ENCODE data around the gene JMJD1C. TPM values are rescaled to one million over a fixed set of nuclear protein-coding genes. Genes with fewer than 3 reads are reported as not detected.
"Not testable (repeated sequence)": the region's sequence is repeated elsewhere in the genome, so short reads cannot be mapped to it uniquely, and the experiment has no call there.

Gene JMJD1C
- total RNA-seq, 3 donors from 2014 or later: 40.2 to 50.1 (median 43.5) TPM

- no peak overlapping the region for H3K4me3 Mint-ChIP-seq
- ATAC-seq (no peak), DNase-seq (no peak)
- H3K9me3 Mint-ChIP-seq: no peaks in the 10 kb centered on the region
- peaks cover 4% of the 10 kb centered on the region for H3K36me3 Mint-ChIP-seq (ENCODE audit: insufficient read depth)
- no peaks in the 10 kb centered on the region for H3K27me3 Mint-ChIP-seq (ENCODE audit: low read depth)
- no peaks in the 10 kb centered on the region for H3K4me1 Mint-ChIP-seq (ENCODE audit: low read depth)
Measured at GRCh38 chr10:63363951-63364350, 101.8 kb downstream of the JMJD1C start.

DNA sequence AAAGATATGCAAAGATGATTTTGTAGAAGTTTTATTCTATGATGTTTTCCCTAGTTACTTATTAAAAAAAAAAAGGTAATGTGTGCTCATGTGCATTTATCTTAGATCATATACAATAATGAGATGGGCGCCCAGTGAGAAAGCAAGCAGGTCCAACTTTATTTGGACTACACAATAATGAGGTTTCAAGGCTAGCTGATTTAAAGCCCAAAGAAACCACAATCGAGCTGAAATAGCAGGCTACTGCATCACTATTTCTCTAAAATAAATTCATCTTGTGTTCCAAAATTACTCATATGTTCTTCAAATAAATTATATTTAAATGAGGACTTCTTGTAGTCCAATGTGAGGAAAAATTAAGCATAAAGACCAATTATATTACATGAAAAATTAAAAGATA lies 110.1 kb downstream of the JMJD1C start:
- no peak for DNase-seq
- peaks cover 18% of the 10 kb centered on the region for H3K4me1 Mint-ChIP-seq (ENCODE audit: low read depth)
- peaks cover 6% of the 10 kb centered on the region for H3K36me3 Mint-ChIP-seq (ENCODE audit: insufficient read depth)
- ATAC-seq: no peak
- H3K4me3 Mint-ChIP-seq: no peak overlapping the region
- no peaks in the 10 kb centered on the region for H3K9me3 Mint-ChIP-seq
- no peaks in the 10 kb centered on the region for H3K27me3 Mint-ChIP-seq (ENCODE audit: low read depth)

DNA sequence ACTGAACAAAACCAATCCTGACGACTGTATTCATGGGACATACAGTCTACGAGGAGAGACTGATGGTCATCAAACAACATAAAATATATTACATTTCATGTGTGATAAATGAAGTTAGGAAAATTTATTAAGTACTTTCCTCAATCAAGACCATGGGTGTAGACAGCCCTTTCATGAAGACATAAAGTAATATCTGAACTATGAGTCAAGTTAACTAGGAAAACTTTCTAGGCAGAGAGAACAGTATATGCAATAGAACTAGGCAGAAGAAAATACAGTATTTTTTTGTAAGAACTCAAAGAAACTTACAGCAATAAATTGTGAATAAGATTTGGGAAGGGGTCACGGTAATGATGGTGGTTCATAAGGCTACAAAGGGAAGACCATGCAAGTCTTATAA lies 112.8 kb downstream of the JMJD1C start:
- Mint-ChIP-seq H3K4me1 (ENCODE audit: low read depth) (peaks cover 18% of the 10 kb centered on the region), H3K36me3 (ENCODE audit: insufficient read depth) (peaks cover 7% of the 10 kb centered on the region), H3K9me3 (no peaks in the 10 kb centered on the region), H3K4me3 (no peak overlapping the region), H3K27me3 (ENCODE audit: low read depth) (no peaks in the 10 kb centered on the region)
- ATAC-seq (no peak), DNase-seq (no peak)

- H3K27me3 Mint-ChIP-seq (ENCODE audit: low read depth): no peaks in the 10 kb centered on the region
- no peak for DNase-seq
- H3K4me3 Mint-ChIP-seq: no peak overlapping the region
- no peaks in the 10 kb centered on the region for H3K9me3 Mint-ChIP-seq
- H3K4me1 Mint-ChIP-seq (ENCODE audit: low read depth): peaks cover 13% of the 10 kb centered on the region
- no peak for ATAC-seq
- peaks cover 9% of the 10 kb centered on the region for H3K36me3 Mint-ChIP-seq (ENCODE audit: insufficient read depth)
Measured at GRCh38 chr10:63348245-63348850, 117.4 kb downstream of the JMJD1C start.

- peaks cover 9% of the 10 kb centered on the region for H3K4me1 Mint-ChIP-seq (ENCODE audit: low read depth)
- H3K4me3 Mint-ChIP-seq: no peak overlapping the region
- peaks cover 4% of the 10 kb centered on the region for H3K36me3 Mint-ChIP-seq (ENCODE audit: insufficient read depth)
- H3K27me3 Mint-ChIP-seq (ENCODE audit: low read depth): no peaks in the 10 kb centered on the region
- no peaks in the 10 kb centered on the region for H3K9me3 Mint-ChIP-seq
- ATAC-seq (peak in 1 of 2 donors; percentile 18), DNase-seq (no peak)
Measured at GRCh38 chr10:63346015-63346441, 119.7 kb downstream of the JMJD1C start.

DNA sequence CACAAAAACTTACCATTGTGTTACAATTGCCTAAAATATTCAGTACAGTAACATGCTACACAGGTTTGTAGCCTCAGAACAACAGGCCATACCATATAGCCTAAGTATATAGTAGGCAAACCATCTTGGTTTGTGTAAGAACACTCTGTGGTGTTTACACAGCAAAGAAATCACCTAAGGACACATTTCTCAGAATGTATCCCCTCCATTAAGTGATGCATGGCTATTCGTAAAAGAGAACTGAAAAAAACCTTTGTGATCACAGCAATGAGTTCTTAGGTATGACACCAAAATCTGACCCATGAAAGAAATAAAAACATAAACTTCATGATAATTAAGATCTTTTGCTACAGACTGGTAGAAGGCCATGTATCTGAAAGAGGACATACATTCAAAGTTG lies 121.5 kb downstream of the JMJD1C start:
- DNase-seq (no peak), ATAC-seq (no peak)
- H3K9me3 Mint-ChIP-seq: no peaks in the 10 kb centered on the region
- peaks cover 7% of the 10 kb centered on the region for H3K36me3 Mint-ChIP-seq (ENCODE audit: insufficient read depth)
- no peak overlapping the region for H3K4me3 Mint-ChIP-seq
- peaks cover 10% of the 10 kb centered on the region for H3K4me1 Mint-ChIP-seq (ENCODE audit: low read depth)
- no peaks in the 10 kb centered on the region for H3K27me3 Mint-ChIP-seq (ENCODE audit: low read depth)

DNA sequence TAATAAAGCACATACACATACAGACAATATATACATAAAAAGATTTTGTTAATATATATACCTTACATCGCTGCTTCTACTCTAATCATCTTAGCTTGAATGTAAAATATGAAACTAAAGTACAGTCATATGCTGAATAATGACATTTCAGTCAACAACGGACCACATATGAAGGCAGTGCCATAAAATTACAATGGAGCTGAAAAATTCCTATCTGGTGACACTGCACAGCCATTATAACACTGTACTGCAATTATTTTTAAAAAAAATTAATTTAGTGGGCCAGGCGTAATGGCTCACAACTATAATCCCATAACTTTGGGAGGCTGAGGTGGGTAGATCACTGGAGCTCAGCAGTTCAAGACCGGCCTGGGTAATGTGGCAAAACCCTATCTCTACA lies 122.3 kb downstream of the JMJD1C start:
- Mint-ChIP-seq H3K27me3 (ENCODE audit: low read depth) (no peaks in the 10 kb centered on the region), H3K4me3 (no peak overlapping the region), H3K9me3 (no peaks in the 10 kb centered on the region), H3K36me3 (ENCODE audit: insufficient read depth) (peaks cover 9% of the 10 kb centered on the region), H3K4me1 (ENCODE audit: low read depth) (peaks cover 10% of the 10 kb centered on the region)
- ATAC-seq: no peak
- DNase-seq: no peak

DNA sequence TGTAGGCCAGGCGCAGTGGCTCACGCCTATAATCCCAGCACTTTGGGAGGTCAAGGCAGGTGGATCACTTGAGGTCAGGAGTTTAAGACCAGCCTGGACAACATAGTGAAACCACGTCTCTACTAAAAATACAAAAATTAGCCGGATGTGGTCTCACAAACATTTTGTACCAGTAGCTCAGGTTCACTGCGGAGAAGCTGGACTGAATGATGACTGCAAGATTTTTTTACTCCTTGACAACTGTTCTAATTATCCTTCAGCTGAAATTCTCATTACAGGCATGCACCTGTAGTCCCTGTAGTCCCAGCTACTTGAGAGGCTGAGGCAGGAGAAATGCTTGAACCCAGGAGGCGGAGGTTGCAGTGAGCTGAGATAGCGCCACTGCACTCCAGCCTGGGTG lies 126.1 kb downstream of the JMJD1C start:
- H3K4me1 Mint-ChIP-seq (ENCODE audit: low read depth); ATAC-seq; H3K4me3 Mint-ChIP-seq; H3K27me3 Mint-ChIP-seq (ENCODE audit: low read depth); H3K9me3 Mint-ChIP-seq; DNase-seq; H3K36me3 Mint-ChIP-seq (ENCODE audit: insufficient read depth): not testable (repeated sequence)

- ATAC-seq: no peak
- H3K4me3 Mint-ChIP-seq: no peak overlapping the region
- no peaks in the 10 kb centered on the region for H3K27me3 Mint-ChIP-seq (ENCODE audit: low read depth)
- H3K36me3 Mint-ChIP-seq (ENCODE audit: insufficient read depth): peaks cover 6% of the 10 kb centered on the region
- H3K9me3 Mint-ChIP-seq: no peaks in the 10 kb centered on the region
- H3K4me1 Mint-ChIP-seq (ENCODE audit: low read depth): peaks cover 5% of the 10 kb centered on the region
- no peak for DNase-seq
Measured at GRCh38 chr10:63337455-63338251, 128.1 kb downstream of the JMJD1C start.

DNA sequence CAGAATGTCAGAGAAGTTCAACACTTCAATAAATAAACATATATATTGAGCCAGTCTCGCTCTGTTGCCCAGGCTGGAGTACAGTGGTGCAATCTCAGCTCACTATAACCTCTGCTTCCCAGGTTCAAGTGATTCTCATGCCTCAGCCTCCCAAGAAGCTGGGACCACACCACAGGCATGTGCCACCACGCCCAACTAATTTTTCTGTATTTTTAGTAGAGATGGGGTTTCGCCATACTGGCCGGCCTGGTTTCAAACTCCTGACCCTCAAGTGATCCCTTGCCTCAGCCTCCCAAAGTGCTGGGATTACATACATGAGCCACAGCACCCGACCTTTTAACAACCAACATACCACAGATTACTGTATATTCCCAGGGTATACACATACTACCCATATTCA lies 134.2 kb downstream of the JMJD1C start:
- ATAC-seq (no peak), DNase-seq (no peak)
- H3K27me3 Mint-ChIP-seq (ENCODE audit: low read depth): no peaks in the 10 kb centered on the region
- no peaks in the 10 kb centered on the region for H3K9me3 Mint-ChIP-seq
- peaks cover 2% of the 10 kb centered on the region for H3K4me1 Mint-ChIP-seq (ENCODE audit: low read depth)
- peaks cover 2% of the 10 kb centered on the region for H3K36me3 Mint-ChIP-seq (ENCODE audit: insufficient read depth)
- H3K4me3 Mint-ChIP-seq: no peak overlapping the region

- ATAC-seq (no peak), DNase-seq (no peak)
- Mint-ChIP-seq H3K9me3 (no peaks in the 10 kb centered on the region), H3K4me1 (ENCODE audit: low read depth) (peaks cover 10% of the 10 kb centered on the region), H3K4me3 (no peak overlapping the region), H3K36me3 (ENCODE audit: insufficient read depth) (peaks cover 8% of the 10 kb centered on the region), H3K27me3 (ENCODE audit: low read depth) (no peaks in the 10 kb centered on the region)
Measured at GRCh38 chr10:63324495-63324854, 141.3 kb downstream of the JMJD1C start.

- peaks cover 10% of the 10 kb centered on the region for H3K4me1 Mint-ChIP-seq (ENCODE audit: low read depth)
- no peak for DNase-seq
- H3K36me3 Mint-ChIP-seq (ENCODE audit: insufficient read depth): peaks cover 11% of the 10 kb centered on the region
- no peak for ATAC-seq
- H3K27me3 Mint-ChIP-seq (ENCODE audit: low read depth): no peaks in the 10 kb centered on the region
- H3K4me3 Mint-ChIP-seq: no peak overlapping the region
- H3K9me3 Mint-ChIP-seq: no peaks in the 10 kb centered on the region
Measured at GRCh38 chr10:63323701-63324494, 141.9 kb downstream of the JMJD1C start.

DNA sequence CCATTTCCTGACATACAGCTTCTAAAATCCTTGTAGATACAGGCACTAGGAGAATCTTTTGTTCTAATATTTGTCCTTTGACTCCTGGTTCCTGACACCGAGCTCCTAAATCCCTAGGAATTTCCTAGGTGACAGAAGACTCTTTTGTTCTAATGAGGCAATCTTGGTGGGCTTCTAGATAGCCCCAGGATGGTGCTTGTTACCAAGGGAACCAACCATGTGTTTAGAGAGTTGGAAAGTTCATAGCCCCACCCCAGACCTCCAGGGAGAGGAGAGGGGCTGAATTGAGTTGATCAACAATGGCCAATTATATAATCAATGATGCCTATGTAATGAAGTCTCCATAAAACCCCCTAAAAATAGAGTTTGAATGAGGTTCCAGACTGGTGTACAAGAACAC lies 145.1 kb downstream of the JMJD1C start:
- Mint-ChIP-seq H3K4me1 (ENCODE audit: low read depth) (peaks cover 10% of the 10 kb centered on the region), H3K36me3 (ENCODE audit: insufficient read depth) (peaks cover 11% of the 10 kb centered on the region), H3K4me3 (no peak overlapping the region), H3K27me3 (ENCODE audit: low read depth) (no peaks in the 10 kb centered on the region), H3K9me3 (no peaks in the 10 kb centered on the region)
- ATAC-seq (no peak), DNase-seq (no peak)

DNA sequence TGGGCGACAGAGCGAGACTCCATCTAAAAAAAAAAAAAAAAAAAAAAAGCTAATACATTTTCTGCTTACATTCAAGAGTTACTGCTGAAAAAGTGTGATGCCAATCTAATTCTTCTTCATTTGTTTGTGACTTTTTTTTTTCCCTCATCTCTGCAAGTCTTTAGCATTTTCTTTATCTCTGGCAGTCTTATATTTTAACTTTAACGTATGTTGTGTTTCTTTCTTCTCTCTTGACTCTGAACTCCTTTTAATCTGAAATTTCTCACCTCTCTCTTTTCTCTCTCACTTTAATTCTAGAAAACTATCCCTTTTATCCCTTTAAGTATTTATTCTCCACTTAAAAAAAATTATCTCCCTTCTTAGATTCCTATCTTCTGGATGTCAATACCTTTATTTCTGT lies 146.5 kb downstream of the JMJD1C start:
- H3K36me3 Mint-ChIP-seq (ENCODE audit: insufficient read depth): peaks cover 11% of the 10 kb centered on the region
- peaks cover 3% of the 10 kb centered on the region for H3K4me1 Mint-ChIP-seq (ENCODE audit: low read depth)
- ATAC-seq (no peak), DNase-seq (no peak)
- no peak overlapping the region for H3K4me3 Mint-ChIP-seq
- H3K9me3 Mint-ChIP-seq: no peaks in the 10 kb centered on the region
- no peaks in the 10 kb centered on the region for H3K27me3 Mint-ChIP-seq (ENCODE audit: low read depth)

Measured in activated T-cell treated with anti-CD3 and anti-CD28 coated beads, Interleukin-2, amount 50 U/mL, for 4 hours (primary cell).